Measurements from ENCODE around the gene RNF25.

The RNF25 gene

GRCh38 chr2:218662827-218663226 lies 9.0 kb downstream of the RNF25 start:
- H3K4me3 ChIP-seq (ENCODE audit: control insufficient read depth, low read depth, low read length): no peak overlapping the region
- TF ChIP-seq, protein P1, sequence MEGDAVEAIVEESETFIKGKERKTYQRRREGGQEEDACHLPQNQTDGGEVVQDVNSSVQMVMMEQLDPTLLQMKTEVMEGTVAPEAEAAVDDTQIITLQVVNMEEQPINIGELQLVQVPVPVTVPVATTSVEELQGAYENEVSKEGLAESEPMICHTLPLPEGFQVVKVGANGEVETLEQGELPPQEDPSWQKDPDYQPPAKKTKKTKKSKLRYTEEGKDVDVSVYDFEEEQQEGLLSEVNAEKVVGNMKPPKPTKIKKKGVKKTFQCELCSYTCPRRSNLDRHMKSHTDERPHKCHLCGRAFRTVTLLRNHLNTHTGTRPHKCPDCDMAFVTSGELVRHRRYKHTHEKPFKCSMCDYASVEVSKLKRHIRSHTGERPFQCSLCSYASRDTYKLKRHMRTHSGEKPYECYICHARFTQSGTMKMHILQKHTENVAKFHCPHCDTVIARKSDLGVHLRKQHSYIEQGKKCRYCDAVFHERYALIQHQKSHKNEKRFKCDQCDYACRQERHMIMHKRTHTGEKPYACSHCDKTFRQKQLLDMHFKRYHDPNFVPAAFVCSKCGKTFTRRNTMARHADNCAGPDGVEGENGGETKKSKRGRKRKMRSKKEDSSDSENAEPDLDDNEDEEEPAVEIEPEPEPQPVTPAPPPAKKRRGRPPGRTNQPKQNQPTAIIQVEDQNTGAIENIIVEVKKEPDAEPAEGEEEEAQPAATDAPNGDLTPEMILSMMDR (IDR thresholded peaks at IDR 0.05; ENCODE audit: control insufficient read depth, insufficient read depth, low read depth, low read length, missing control alignments): no peak
- DNase-seq (ENCODE audit: low read depth): no peak

DNA sequence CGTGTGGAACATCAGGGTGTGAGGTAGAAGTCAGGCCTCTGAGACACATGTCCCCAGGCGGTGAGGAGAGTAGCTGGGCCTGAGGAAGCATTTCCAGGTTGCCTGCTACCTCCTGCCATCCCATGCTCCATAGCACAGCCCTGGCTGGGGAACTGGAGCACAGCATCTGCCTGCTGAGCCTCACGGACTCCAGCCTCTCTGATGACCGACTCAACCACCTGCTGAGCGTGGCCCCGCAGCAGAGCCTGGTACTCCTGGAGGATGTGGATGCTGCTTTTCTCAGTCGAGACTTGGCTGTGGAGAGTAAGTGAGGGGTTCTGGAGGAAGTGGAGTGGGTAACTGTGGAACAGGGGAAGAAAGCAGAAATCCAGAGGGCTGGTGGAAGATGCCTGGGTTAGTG lies 9.4 kb downstream of the RNF25 start:
- H3K4me3 ChIP-seq (ENCODE audit: control insufficient read depth, low read depth, low read length): no peak overlapping the region
- TF ChIP-seq, protein P1 (IDR thresholded peaks at IDR 0.05; ENCODE audit: control insufficient read depth, insufficient read depth, low read depth, low read length, missing control alignments): no peak

DNA sequence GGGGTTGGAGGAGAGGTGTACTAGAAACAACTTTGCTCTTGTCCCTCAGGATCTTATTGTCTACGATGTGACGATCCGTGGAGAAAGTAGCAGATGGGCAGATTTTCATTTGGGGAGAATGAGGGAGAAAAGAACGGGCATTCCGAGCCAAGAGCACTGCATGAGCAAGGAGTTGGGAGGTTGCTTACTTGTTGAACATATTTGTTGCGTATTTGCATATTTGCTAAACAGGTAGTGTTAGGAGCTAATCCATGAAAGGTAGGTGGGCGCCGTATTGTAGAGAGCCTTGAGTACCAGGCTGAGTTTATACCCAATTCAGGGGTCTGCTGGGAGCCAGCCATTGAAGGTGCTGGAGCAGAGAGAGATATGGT lies 11.8 kb downstream of the RNF25 start:
- H3K4me3 ChIP-seq (ENCODE audit: control insufficient read depth, low read depth, low read length): peak overlapping the region; percentile 89
- DNase-seq (ENCODE audit: low read depth): no peak
- TF ChIP-seq, protein P1 (IDR thresholded peaks at IDR 0.05; ENCODE audit: control insufficient read depth, insufficient read depth, low read depth, low read length, missing control alignments): no peak

More for the DNA sequence above, 9.4 kb downstream of the RNF25 start:
- no peak for DNase-seq (ENCODE audit: low read depth)

- no peak for DNase-seq (ENCODE audit: low read depth)
- H3K4me3 ChIP-seq (ENCODE audit: control insufficient read depth, low read depth, low read length): peak within 1 kb of the TSS; percentile 89
- TF ChIP-seq, protein P1 (IDR thresholded peaks at IDR 0.05; ENCODE audit: control insufficient read depth, insufficient read depth, low read depth, low read length, missing control alignments): no peak
Measured at GRCh38 chr2:218659258-218659987, 12.4 kb downstream of the RNF25 start, which contains the start of the genes BCS1L and ZNF142. Gene BCS1L (plus strand): TSS chr2:218659683. CDS start chr2:218660988, 1,305 bp downstream. Gene ZNF142 (minus strand): TSS chr2:218659623. CDS start chr2:218656429, 3,194 bp downstream.

DNA sequence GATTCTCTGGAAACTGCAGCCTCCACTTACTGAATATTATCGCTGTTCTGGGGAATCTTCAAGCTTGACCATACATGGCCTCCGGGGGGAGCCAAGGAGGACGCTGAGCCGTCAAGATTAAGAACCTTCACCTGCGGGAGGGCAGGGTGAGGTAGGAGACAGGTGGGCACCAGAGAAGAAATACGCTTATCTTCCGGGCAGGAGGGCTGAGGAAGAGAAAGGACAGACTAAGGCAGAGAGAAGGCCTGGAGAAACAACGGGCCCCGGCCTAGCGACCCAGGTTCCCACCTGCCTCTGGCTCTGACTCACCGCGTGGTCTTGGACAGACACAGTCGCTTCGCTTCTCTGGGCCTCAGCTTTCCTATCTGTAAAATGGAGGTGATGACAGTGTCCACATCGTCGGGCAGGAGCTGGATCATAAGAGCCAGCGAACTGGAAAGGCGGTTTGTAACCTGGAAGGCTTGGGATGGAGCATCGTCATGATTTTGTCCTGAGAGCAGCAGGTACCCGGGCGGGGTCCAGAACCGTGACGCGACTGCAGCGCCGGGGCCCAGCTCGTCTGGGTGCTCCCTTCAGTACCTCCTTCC lies 13.0 kb downstream of the RNF25 start:
- TF ChIP-seq, protein P1 (IDR thresholded peaks at IDR 0.05; ENCODE audit: control insufficient read depth, insufficient read depth, low read depth, low read length, missing control alignments): peak; percentile 55
- no peak for DNase-seq (ENCODE audit: low read depth)
- H3K4me3 ChIP-seq (ENCODE audit: control insufficient read depth, low read depth, low read length): peak overlapping the region; percentile 89

- TF ChIP-seq, protein P1 (IDR thresholded peaks at IDR 0.05; ENCODE audit: control insufficient read depth, insufficient read depth, low read depth, low read length, missing control alignments): no peak
- DNase-seq (ENCODE audit: low read depth): no peak
- H3K4me3 ChIP-seq (ENCODE audit: control insufficient read depth, low read depth, low read length): no peak overlapping the region
Measured at GRCh38 chr2:218655751-218656150, 16.1 kb downstream of the RNF25 start.

Data from AG09309 (cell line).